ENCODE measurements around the gene OVAAL. TPM values are rescaled to one million over a fixed set of nuclear protein-coding genes. Genes with fewer than 3 reads are reported as not detected.

Gene OVAAL
- total and polyA plus RNA-seq, 2 experiments from 2014 or later: not detected

DNA sequence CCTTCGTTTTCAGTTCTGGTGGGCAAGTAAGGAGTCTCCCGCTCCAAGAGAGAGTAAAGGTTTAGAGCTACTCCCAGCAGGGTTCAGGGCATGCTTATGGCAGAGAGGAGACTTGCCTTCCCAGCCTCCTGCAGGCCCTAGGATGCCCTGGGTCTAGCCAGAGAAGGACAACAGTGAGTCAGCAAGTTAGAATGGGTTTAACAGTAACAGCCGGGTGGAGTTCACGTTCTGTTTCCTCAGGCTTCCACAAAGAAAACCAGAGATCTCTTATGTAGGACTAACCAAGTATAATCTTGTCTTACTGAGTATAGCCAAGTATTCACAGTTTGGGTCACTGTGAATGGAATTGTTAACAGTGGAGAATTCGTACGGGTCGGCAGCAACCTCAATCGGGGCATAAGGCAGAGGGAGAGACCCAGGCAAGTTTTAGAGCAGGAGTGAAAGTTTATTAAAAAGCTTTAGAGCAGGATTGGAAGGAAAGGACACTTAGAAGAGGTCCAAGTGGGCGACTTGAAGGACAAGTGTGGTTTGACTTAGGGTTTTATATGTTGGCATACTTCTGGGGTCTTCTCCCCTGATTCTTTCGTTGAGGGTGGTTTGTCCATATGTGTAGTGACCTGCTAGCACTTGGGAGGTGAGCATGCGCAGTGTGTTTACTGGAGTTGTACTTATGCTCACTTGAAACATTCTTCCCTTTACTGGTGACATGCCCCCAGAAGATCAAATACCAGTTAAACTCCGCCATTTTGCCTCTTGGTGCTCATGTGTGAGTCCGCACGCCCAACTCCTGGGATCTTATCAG, 4.5 kb downstream of the OVAAL start:
- H3K4me2 ChIP-seq (ENCODE audit: unreplicated experiment): no peak overlapping the region
- WGBS, 2 experiments (ENCODE audit: low coverage in 1 of 2, low lambda C conversion rate in 2 of 2, missing lambda C conversion rate in 2 of 2): 63% methylated on average over 14 of the region's 14 CpGs
- TF ChIP-seq EZH2phosphoT487 (IDR thresholded peaks at IDR 0.05; ENCODE audit: insufficient read depth, low read depth) (no peak), EZH2 (IDR thresholded peaks at IDR 0.05; ENCODE audit: insufficient read depth, poor library complexity, severe bottlenecking) (no peak)

DNA sequence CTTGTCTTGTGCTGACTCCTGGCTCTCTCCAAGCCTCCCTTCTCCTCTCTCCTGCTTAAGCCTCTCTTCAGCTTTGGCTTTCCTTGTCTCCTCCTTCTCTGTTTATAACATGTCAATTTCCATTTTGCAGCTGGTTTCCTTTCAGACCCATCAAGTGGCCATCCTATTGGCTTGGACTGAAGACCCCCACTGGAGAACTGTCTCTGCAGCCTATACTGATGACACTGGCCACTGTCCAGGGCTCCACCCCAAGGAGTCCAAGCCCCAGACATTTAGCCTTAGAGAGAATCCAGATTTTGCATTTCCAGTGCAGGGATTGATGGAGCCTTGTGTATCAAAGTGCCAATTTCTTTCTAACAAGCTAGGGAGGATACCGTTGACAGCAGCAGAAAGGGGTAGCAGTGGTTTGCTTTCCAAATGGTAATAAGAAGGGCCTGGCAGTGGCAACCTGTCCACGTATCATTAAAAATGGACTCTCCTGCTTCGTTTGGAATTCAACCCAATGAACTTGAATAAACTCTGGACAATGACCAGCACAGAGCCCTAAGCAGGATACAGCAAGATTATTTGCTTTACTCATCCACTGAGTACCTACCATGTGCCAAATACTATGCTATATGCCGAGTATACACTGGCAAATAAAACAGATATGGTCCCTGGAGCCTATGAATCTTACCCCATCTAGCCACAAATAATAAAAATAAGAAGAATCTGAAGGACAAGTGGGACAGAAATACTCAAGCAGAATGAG, 6.5 kb downstream of the OVAAL start:
- H3K79me2 ChIP-seq (ENCODE audit: insufficient read depth): no peaks in the 10 kb centered on the region
- no peak for TF ChIP-seq EZH2 (IDR thresholded peaks at IDR 0.05; ENCODE audit: insufficient read depth, poor library complexity, severe bottlenecking)
- TF ChIP-seq EZH2phosphoT487 (IDR thresholded peaks at IDR 0.05; ENCODE audit: insufficient read depth, low read depth): no peak
- no peaks in the 10 kb centered on the region for H3K27me3 ChIP-seq (replicated peaks; ENCODE audit: insufficient read depth)
- no peak overlapping the region for H3K4me2 ChIP-seq (ENCODE audit: unreplicated experiment)
- no peak for DNase-seq
- in situ Hi-C loops (cut with MboI): no loop called here
- H3F3A ChIP-seq (ENCODE audit: insufficient read depth): peaks cover 16% of the 10 kb centered on the region
- WGBS, 2 experiments (ENCODE audit: low coverage in 1 of 2, low lambda C conversion rate in 2 of 2, missing lambda C conversion rate in 2 of 2): 44% methylated on average over 4 of the region's 4 CpGs
- H3K9ac ChIP-seq: no peak overlapping the region
- H3K36me3 ChIP-seq (ENCODE audit: low read depth): no peaks in the 10 kb centered on the region
- no peak overlapping the region for H3K27ac ChIP-seq
- H2AFZ ChIP-seq: no peak overlapping the region
- peaks cover 23% of the 10 kb centered on the region for H3K4me1 ChIP-seq (ENCODE audit: insufficient read depth)
- H4K20me1 ChIP-seq (ENCODE audit: insufficient read depth): no peaks in the 10 kb centered on the region
- no peak overlapping the region for H3K4me3 ChIP-seq
- no peaks in the 10 kb centered on the region for H3K9me2 ChIP-seq (ENCODE audit: insufficient read depth)
- no peaks in the 10 kb centered on the region for H3K9me3 ChIP-seq (ENCODE audit: low read depth)

More for the DNA sequence above, 4.5 kb downstream of the OVAAL start:
- Histone ChIP-seq H2AFZ (peak overlapping the region; percentile 80), H3K4me3 (no peak overlapping the region), H3K4me1 (ENCODE audit: insufficient read depth) (peaks cover 28% of the 10 kb centered on the region), H3F3A (ENCODE audit: insufficient read depth) (peaks cover 16% of the 10 kb centered on the region), H3K27ac (peak overlapping the region; percentile 67), H3K9me2 (ENCODE audit: insufficient read depth) (no peaks in the 10 kb centered on the region), H4K20me1 (ENCODE audit: insufficient read depth) (no peaks in the 10 kb centered on the region), H3K79me2 (ENCODE audit: insufficient read depth) (no peaks in the 10 kb centered on the region), H3K36me3 (ENCODE audit: low read depth) (no peaks in the 10 kb centered on the region), H3K9ac (no peak overlapping the region), H3K9me3 (ENCODE audit: low read depth) (no peaks in the 10 kb centered on the region), H3K27me3 (replicated peaks; ENCODE audit: insufficient read depth) (no peaks in the 10 kb centered on the region)
- peak; percentile 78 for DNase-seq
- in situ Hi-C loops (cut with MboI): no loop called here

DNA sequence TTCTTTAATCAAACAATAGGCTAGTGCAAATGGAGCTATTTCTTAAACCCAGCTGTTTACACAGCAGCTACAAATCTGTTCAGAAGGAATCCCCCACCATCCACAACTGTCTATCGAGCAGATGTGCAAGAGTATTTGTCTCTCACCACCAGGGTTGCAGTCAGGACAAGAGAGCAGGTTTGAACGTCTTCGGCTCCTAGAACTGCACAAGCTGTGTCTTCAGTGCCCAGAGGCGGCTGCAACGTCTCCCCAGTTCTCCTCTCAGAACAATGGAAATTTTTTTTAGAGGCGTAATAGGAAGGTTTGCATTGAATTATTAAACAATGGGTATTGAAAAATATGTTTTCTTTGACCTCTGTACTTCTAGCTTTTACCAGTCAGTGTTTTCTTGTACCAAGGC, 7.3 kb downstream of the OVAAL start:
- in situ Hi-C loops (cut with MboI): no loop called here
- Histone ChIP-seq H3K4me1 (ENCODE audit: insufficient read depth) (peaks cover 22% of the 10 kb centered on the region), H3K9ac (no peak overlapping the region), H3F3A (ENCODE audit: insufficient read depth) (peaks cover 16% of the 10 kb centered on the region), H3K27me3 (replicated peaks; ENCODE audit: insufficient read depth) (no peaks in the 10 kb centered on the region), H3K36me3 (ENCODE audit: low read depth) (no peaks in the 10 kb centered on the region), H3K27ac (no peak overlapping the region), H3K4me3 (no peak overlapping the region), H4K20me1 (ENCODE audit: insufficient read depth) (no peaks in the 10 kb centered on the region), H3K9me3 (ENCODE audit: low read depth) (no peaks in the 10 kb centered on the region), H3K4me2 (ENCODE audit: unreplicated experiment) (no peak overlapping the region), H3K9me2 (ENCODE audit: insufficient read depth) (no peaks in the 10 kb centered on the region), H3K79me2 (ENCODE audit: insufficient read depth) (no peaks in the 10 kb centered on the region), H2AFZ (no peak overlapping the region)
- TF ChIP-seq EZH2phosphoT487 (IDR thresholded peaks at IDR 0.05; ENCODE audit: insufficient read depth, low read depth): no peak
- no peak for TF ChIP-seq EZH2 (IDR thresholded peaks at IDR 0.05; ENCODE audit: insufficient read depth, poor library complexity, severe bottlenecking)
- DNase-seq: no peak
- WGBS, 2 experiments (ENCODE audit: low coverage in 1 of 2, low lambda C conversion rate in 2 of 2, missing lambda C conversion rate in 2 of 2): 39 to 40% methylated on average over 6 of the region's 6 CpGs

DNA sequence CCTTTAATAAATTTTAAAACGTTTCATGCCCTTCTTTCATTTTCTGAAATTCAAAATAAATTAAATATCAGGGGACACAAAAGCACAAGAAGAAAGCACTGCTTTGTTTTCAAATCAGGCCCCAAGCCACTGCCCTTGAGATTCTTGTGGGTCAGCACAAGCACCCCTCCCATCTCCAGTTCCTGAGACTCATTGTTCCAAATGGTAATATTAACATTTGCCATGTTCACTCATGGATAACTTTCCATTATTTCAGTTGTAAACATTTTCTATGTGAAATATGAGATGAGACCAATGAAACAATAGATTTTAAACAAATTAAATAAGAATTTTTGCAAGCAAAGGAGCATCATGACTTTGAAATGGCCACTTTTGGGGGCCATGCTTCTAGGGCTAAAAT, 7.7 kb downstream of the OVAAL start:
- no peaks in the 10 kb centered on the region for H3K36me3 ChIP-seq (ENCODE audit: low read depth)
- 36 to 39% methylated on average over 1 of the region's 1 CpG for WGBS, 2 experiments (ENCODE audit: low coverage in 1 of 2, low lambda C conversion rate in 2 of 2, missing lambda C conversion rate in 2 of 2)
- no peaks in the 10 kb centered on the region for H3K9me2 ChIP-seq (ENCODE audit: insufficient read depth)
- no peak overlapping the region for H3K27ac ChIP-seq
- no peaks in the 10 kb centered on the region for H3K9me3 ChIP-seq (ENCODE audit: low read depth)
- no peak for DNase-seq
- H3K27me3 ChIP-seq (replicated peaks; ENCODE audit: insufficient read depth): no peaks in the 10 kb centered on the region
- in situ Hi-C loops (cut with MboI): no loop called here
- no peaks in the 10 kb centered on the region for H3K79me2 ChIP-seq (ENCODE audit: insufficient read depth)
- H3K4me3 ChIP-seq: no peak overlapping the region
- H3F3A ChIP-seq (ENCODE audit: insufficient read depth): peaks cover 20% of the 10 kb centered on the region
- H3K4me1 ChIP-seq (ENCODE audit: insufficient read depth): peaks cover 23% of the 10 kb centered on the region
- H3K9ac ChIP-seq: no peak overlapping the region
- no peak overlapping the region for H2AFZ ChIP-seq
- H3K4me2 ChIP-seq (ENCODE audit: unreplicated experiment): no peak overlapping the region
- TF ChIP-seq EZH2phosphoT487 (IDR thresholded peaks at IDR 0.05; ENCODE audit: insufficient read depth, low read depth) (no peak), EZH2 (IDR thresholded peaks at IDR 0.05; ENCODE audit: insufficient read depth, poor library complexity, severe bottlenecking) (no peak)
- no peaks in the 10 kb centered on the region for H4K20me1 ChIP-seq (ENCODE audit: insufficient read depth)
